GM18870 (cell line): ENCODE results near the gene PBX4.

Source experiments
- ATAC-seq: cut with Tn5 transposase; IDR thresholded peaks from one replicate; pipeline ENCODE4 v1.9.1; 2021; ENCODE audit warnings: moderate library complexity; ENCODE audit not compliant: unreplicated experiment

Gene PBX4

DNA sequence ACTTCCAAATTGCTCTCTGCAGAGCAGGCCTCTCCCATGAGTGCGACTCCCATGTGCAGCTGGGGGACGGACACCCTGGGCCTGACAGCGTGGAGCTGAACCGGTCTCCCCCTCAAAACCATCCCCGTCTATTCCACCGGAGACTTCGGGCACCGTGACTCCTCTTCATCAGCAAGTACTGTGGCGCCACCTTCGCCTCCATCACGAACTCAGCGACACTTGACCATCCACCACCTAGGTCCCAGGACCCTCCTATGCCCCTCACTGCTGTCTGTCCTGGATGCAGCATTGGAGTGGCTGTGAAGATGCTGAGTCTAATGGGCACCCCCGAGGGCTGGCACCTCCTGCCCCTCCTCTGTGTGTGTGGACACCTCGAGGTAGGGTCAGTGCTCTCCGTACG, 59.9 kb downstream of the PBX4 start:
- no peak for ATAC-seq

- no peak for ATAC-seq
These were observed 60.4 kb downstream of the PBX4 start for GRCh38 chr19:19558055-19558454.

DNA sequence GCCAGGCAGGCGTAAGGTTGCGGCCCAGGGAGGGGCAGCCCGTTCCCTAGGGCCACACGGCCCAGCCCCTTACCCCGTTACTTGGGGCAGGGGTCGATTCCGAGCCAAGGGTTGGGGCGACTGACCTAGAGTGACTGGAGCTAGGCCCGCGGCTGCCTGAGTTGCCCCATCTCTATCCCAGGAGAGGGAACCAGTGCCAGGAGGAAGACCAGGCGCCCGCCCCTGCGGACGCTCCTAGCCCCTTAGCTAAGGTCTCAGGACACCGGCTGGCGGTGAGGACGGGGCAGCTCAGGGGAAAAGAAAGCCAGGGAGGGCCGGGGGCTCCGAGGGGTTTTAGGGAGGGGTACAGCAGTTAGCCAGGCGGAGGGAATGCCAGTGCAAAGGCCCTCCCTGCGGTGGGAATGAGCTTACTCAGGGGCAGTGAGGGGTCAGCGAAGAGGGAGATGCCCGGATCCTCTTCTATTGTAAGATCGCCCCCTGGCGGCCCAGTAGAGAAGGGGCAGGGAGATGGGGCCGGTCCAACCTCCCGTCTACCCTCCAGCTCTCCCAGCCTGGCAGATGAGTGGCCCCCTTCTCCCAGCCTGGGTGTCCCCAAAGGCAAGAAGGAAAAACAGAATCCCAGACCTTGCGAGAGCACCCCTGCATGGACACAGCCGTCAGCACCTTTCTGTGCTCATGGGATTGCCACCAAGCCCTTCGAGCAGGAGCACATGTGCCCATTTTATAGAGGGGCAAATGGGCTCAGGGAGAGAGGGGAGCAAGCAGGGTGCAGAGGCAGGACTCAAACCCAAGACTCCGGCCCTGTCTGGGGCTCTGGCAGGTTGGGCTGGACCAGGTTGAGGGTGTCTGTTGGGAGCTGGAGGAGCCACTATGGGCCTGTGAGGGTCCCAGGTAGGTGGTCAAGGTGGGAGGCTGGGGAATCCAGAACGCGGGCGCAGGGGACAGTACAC, 64.1 kb downstream of the PBX4 start:
- ATAC-seq, result no peak

- ATAC-seq, result no peak
These were observed 64.8 kb downstream of the PBX4 start for GRCh38 chr19:19553670-19554069.

DNA sequence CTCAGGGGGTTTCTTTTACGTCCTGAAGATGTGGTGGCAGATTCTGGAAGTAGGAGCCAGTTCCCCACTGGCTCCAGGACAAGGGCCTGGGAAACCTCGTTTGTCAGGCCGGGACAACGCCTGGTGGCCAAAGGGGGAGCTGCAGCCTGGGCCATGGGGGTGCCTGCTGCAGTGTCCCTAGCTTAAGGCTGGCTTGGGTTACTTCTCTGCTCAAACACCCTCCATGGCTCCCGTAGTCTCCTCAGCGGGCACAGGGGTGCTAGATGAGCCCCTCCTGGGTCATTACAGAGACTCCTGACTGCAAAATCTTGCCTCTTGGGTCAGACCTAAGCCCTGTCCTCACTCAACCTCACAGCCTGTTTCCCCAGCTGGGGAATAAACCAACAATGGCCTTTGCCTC, 65.7 kb downstream of the PBX4 start:
- no peak for ATAC-seq

GRCh38 chr19:19551853-19552192, 66.7 kb downstream of the PBX4 start:
- no peak for ATAC-seq

- no peak for ATAC-seq
These were observed 67.3 kb downstream of the PBX4 start for GRCh38 chr19:19550972-19551852.

DNA sequence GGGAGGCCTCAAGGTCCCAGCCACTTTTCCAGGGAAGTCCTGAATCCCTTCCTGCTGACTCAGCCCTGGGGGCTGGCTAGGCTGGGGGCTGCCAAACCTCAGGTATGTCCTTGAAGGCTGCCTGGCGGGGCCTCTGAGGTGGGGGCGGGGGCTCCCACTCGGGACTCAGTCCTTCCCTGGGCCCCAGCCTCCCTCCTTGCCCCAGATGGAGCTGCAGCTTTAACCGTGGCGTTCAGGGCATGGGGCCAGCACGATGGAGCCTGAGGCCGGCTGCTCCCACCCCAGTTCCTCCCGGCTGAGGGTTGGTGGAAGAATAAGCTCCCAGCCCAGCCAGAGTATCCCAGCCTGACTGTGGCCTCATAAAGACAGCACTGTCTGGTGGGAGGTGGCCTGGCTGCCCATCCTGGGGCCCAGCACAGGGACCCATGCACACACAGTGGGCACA, 68.0 kb downstream of the PBX4 start:
- ATAC-seq, result no peak

- no peak for ATAC-seq
These were observed 68.6 kb downstream of the PBX4 start for GRCh38 chr19:19549804-19550464.

DNA sequence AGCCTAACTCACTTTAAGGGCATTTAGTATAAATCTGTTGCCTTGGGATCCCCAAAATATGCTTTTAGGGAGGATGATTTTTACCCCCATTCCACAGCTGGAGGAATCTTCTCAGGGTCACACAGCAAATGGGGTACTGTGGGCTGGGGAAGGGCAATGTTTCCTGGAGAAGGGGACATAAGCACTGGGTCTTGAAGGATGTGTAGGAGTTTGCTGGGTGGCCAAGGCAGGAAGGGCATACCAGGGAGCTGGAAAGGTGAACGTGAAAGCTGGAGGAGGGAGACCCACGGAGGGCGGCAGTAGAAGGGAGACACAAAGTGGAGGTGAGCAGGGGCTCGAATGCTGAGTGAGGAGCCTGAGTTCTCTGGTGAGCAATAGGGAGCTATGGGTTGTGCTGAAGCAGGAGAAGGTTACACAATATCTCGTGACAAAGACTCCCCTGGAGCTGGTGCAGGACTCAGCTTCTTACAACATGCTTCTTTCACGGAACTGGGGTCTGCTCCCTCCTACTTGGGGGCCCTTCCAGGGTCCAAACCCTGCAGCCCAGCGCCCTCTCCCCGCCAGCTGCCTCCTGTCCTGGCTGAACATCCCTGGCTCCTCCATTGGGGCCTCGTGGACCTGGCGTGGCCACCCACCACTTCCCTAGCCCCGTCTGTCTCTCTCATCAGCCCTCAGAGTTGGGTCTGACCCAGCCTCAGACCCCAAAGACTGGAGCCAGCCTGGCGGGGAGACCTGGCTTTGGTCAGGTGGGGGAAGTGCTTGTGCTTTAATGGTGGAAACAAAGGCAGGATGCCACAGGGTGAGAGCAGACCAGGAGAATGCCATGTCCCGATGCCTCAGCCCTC, 69.3 kb downstream of the PBX4 start:
- ATAC-seq, result no peak

GRCh38 chr19:19547674-19548336, 70.7 kb downstream of the PBX4 start:
- no peak for ATAC-seq

DNA sequence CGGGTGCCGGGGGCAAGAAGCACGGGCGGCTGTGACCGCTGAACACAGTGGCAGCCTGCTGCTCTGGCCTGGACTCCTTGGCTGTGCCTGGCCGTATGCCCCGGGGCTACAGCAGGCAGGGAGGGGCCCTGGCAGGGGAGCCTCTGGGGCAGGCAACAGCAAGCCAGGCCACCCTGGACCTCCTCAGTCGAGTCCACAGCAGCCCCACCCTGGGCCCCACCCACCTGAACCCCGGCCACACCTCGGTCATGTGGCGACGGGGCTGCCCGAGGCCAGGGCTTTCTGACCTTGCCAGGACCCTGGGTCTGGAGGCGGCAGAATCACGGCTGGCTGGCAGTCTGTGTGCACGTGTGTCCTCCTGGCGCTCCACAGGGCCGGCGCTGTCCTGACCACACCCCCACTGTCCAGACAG, 71.7 kb downstream of the PBX4 start:
- no peak for ATAC-seq

DNA sequence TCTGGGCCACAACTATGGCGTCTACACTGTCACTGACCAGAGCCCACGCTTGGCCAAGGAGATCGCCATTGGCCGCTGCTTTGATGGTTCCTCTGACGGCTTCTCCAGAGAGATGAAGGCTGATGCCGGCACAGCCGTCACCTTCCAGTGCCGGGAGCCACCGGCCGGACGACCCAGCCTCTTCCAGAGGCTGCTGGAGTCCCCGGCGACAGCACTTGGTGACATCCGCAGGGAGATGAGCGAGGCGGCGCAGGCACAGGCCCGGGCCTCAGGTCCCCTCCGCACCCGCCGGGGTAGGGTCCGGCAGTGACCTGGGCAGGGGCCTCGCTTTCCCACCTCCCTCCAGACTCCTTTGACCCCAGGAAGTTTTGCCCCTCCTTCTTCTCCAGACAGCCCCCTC, 72.8 kb downstream of the PBX4 start:
- ATAC-seq, result no peak

DNA sequence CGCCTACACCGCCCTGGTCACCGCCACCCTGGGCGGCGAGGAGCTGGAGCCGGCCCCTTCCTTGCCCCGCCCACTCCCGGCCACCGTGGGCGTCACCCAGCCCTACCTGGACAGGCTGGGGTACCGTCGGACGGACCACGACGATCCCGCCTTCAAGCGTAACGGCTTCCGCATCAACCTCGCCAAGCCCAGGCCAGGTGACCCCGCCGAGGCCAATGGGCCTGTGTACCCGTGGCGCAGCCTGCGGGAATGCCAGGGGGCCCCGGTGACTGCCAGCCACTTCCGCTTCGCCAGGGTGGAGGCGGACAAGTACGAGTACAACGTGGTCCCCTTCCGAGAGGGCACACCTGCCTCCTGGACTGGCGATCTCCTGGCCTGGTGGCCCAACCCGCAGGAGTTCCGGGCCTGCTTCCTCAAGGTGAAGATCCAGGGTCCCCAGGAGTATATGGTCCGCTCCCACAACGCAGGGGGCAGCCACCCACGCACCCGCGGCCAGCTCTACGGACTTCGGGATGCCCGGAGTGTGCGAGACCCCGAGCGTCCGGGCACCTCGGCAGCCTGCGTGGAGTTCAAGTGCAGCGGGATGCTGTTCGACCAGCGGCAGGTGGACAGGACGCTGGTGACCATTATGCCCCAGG, 73.4 kb downstream of the PBX4 start:
- ATAC-seq, result no peak

DNA sequence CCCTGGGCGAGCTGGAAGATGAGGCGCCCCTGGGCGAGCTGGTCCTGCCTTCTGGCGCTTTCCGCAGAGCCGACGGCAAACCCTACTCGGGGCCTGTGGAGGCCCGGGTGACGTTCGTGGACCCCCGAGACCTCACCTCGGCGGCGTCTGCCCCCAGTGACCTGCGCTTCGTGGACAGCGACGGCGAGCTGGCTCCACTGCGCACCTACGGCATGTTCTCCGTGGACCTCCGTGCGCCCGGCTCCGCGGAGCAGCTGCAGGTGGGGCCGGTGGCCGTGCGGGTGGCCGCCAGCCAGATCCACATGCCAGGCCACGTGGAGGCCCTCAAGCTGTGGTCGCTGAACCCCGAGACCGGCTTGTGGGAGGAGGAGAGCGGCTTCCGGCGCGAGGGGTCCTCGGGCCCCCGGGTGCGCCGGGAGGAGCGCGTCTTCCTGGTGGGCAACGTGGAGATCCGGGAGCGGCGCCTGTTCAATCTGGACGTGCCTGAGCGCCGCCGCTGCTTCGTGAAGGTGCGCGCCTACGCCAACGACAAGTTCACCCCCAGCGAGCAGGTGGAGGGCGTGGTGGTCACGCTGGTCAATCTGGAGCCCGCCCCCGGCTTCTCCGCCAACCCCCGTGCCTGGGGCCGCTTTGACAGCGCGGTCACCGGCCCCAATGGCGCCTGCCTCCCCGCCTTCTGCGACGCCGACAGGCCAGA, 74.1 kb downstream of the PBX4 start:
- ATAC-seq, result no peak

DNA sequence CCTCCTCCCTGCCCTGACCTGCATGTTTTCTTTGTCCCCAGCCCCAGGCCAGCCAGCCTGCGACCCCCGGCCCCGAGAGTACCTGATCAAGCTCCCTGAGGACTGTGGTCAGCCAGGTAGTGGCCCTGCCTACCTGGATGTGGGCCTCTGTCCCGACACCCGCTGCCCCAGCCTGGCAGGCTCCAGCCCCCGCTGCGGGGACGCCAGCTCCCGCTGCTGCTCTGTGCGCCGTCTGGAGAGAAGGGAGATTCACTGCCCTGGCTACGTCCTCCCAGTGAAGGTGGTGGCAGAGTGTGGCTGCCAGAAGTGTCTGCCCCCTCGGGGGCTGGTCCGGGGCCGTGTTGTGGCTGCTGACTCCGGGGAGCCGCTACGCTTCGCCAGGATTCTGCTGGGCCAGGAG, 74.8 kb downstream of the PBX4 start:
- ATAC-seq, result no peak

- no peak for ATAC-seq
These were observed 75.4 kb downstream of the PBX4 start for GRCh38 chr19:19543101-19543500.

GRCh38 chr19:19542507-19542906, 76.0 kb downstream of the PBX4 start:
- ATAC-seq, result no peak

- no peak for ATAC-seq
These were observed 76.9 kb downstream of the PBX4 start for GRCh38 chr19:19541616-19542015.
